Medulla oblongata (tissue), 1 donor: Measurements from ENCODE around the gene TMEFF1.
A peak's percentile ranks its signal among the peaks of the same experiment; 100 is the strongest.

Source experiments
- DNase-seq: peaks from one replicate; pipeline ENCODE4 v3.0.0-alpha.2; 2015; ENCODE audit errors: extremely low spot score

Gene TMEFF1

GRCh38 chr9:100447041-100447440, 25.9 kb upstream of the TMEFF1 start:
- DNase-seq, result no peak

GRCh38 chr9:100448266-100448665, 24.7 kb upstream of the TMEFF1 start:
- no peak for DNase-seq

GRCh38 chr9:100449420-100449819, 23.5 kb upstream of the TMEFF1 start:
- DNase-seq, result no peak

GRCh38 chr9:100452894-100453293, 20.1 kb upstream of the TMEFF1 start:
- no peak for DNase-seq

- DNase-seq, result no peak
Observed at GRCh38 chr9:100455470-100455869, 17.5 kb upstream of the TMEFF1 start.

- DNase-seq, result no peak
Observed at GRCh38 chr9:100457517-100457916, 15.4 kb upstream of the TMEFF1 start.

- DNase-seq, result no peak
Observed at GRCh38 chr9:100459963-100460362, 13.0 kb upstream of the TMEFF1 start.

GRCh38 chr9:100465274-100465673, 7.7 kb upstream of the TMEFF1 start:
- DNase-seq, result peak; percentile 70

- no peak for DNase-seq
Observed at GRCh38 chr9:100465761-100466160, 7.2 kb upstream of the TMEFF1 start.

- DNase-seq, result peak; percentile 71
Observed at GRCh38 chr9:100466171-100466828, 6.6 kb upstream of the TMEFF1 start.

- no peak for DNase-seq
Observed at GRCh38 chr9:100466829-100467221, 6.1 kb upstream of the TMEFF1 start.

- no peak for DNase-seq
Observed at GRCh38 chr9:100468041-100468440, 4.9 kb upstream of the TMEFF1 start.

- no peak for DNase-seq
Observed at GRCh38 chr9:100472268-100472667, 681 bp upstream of the TMEFF1 start.

- DNase-seq, result no peak
Observed at GRCh38 chr9:100473276-100474081, 530 bp downstream of the TMEFF1 start.

GRCh38 chr9:100474082-100474923, 1.4 kb downstream of the TMEFF1 start:
- DNase-seq, result no peak

GRCh38 chr9:100474924-100475276, 2.0 kb downstream of the TMEFF1 start:
- DNase-seq, result no peak

GRCh38 chr9:100477241-100477640, 4.3 kb downstream of the TMEFF1 start:
- no peak for DNase-seq

- DNase-seq, result no peak
Observed at GRCh38 chr9:100478192-100478591, 5.2 kb downstream of the TMEFF1 start.

GRCh38 chr9:100479820-100480219, 6.9 kb downstream of the TMEFF1 start:
- no peak for DNase-seq

- no peak for DNase-seq
Observed at GRCh38 chr9:100485196-100485595, 12.2 kb downstream of the TMEFF1 start.

- no peak for DNase-seq
Observed at GRCh38 chr9:100486479-100487176, 13.7 kb downstream of the TMEFF1 start.

GRCh38 chr9:100488177-100488576, 15.2 kb downstream of the TMEFF1 start:
- no peak for DNase-seq
